NCI-H69 (cell line): ENCODE measurements around the gene SMARCE1.

ENCODE experiments used
- DNase-seq: peaks from one replicate; lab custom pipeline; 2025; lab: John Stamatoyannopoulos, UW

Gene SMARCE1

DNA sequence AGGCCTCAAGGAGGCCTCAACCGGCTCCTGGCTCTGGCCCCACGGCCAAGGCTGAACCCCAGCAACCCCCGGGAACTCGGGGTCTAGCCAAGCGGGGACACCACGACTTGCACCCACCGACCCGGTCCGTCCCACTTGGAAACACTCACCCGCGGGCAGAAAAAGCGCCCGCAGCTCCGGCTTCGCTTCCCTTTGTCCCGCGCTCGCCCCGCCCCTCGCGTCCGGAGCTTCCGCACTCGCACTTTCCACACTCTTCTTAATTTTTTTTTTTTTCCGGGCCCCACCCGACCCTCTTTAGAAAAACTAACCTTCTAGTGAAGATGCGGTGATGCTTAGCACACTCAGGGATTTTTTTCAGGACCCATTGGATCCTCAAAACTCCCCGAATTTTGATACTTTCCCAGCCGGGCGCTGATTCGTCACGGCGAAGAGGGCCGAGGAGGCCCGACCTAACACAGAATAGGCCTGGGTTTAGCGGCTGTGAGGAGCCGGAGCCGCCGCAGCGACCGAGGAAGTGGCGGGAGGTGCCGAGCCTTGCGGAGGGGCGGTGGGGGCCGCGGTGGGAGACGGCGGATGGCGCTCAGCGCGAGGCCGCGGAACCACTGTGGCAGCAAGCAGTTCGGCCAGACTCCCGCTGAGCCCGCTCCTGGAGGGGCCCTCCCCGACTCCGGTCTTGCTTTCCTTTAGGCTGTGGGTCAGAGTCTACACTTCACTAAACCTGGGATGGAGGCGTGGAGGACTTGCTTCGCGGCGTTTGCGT is at the start of gene SMARCE1:
Gene SMARCE1 (minus strand): TSS at position 195 of the 760 bp plus-strand sequence. CDS start 2,016 bp downstream, outside the sequence.
- DNase-seq: peak; percentile 93

DNA sequence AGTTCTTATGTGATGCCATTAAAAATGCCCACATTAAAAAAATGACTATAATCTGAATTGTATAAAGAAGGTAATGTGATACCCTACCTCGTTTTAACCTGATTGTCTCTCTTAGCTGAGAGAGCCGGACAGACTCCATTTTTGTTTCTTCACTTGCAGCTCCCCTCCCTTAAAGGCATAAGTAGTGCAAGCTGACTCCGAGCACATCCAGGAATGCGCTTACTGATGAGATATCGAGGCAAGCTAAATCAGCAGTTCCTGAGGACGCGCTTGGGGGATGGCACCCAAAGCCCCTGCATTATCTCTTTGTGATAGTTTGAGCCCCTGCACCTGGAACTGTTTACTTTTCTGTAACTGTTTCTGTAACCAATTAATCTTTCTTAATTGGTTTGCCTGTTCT is 49.7 kb upstream of the SMARCE1 start:
- peak; percentile 43 for DNase-seq

DNA sequence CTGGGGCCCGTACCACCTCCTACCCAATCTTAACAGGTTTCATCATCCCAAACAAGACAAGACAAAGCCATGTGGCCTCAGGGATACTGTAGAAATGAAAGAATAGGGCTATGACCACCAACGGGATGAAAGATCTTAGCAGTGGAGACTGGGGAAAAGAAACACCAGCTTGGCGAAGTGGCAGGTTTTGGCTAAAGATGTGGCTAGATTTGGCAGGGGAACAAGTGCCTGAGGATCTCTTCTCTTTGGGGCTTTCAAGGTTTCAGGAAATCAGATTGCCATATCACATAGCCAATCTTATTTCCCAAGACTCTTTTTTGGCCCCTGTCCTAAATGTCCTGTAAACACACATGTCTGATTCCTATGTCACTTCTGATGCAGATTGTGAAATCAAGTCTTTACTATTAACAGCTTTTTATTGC is 49.0 kb upstream of the SMARCE1 start:
- DNase-seq: no peak

GRCh38 chr17:40695874-40696472 is 48.4 kb upstream of the SMARCE1 start:
- no peak for DNase-seq

- DNase-seq: no peak
Measured at GRCh38 chr17:40694584-40694983, 47.0 kb upstream of the SMARCE1 start.

- DNase-seq: no peak
Measured at GRCh38 chr17:40687106-40687505, 39.5 kb upstream of the SMARCE1 start.

GRCh38 chr17:40686192-40686591 is 38.6 kb upstream of the SMARCE1 start:
- DNase-seq: peak; percentile 19

GRCh38 chr17:40680998-40681397 is 33.4 kb upstream of the SMARCE1 start:
- DNase-seq: no peak

DNA sequence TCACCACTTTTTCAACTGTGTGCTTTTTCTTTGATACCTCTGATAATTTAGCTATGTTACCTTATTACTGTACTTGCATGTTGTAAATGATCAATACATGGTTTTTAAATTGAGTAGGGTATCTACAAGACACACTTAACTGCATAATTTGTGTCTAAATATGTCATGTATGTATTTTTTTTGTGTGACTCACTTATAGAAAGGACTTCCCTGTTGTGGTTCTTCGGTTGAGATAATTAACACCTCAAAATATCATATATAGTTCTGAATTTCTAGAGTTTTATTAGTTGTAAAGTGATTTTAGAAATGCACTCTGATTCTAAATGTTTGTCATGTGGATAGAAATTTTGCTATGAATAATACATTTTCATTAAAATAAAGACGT is 31.9 kb upstream of the SMARCE1 start:
- no peak for DNase-seq

DNA sequence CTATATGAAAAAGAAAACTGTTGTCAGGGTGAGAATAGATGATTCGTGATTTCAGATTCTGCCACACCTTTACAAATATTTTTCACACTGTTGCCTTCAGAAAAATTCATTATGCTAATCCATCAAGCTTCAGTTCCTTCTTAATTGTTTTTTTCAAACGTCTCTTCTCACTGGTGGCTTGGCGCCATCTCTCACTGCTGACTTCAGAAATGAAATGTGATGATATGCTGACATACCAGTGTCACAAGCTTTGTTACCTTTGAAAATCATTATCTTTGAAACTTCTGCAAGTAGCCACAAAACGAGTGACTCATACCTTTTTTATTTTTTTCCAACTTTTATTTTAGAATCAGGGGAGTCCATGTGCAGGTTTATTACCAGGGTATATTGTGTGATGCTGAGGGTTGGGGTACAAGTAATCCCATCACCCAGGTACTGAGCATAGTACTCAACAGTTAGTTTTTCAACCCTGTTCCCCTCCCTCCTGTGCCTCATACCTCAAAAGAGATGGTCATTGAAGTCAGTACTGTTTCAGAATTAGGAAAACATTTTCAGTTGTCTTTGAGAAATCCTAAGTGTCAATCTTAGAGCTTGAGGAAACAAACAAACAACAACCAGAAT is 31.4 kb upstream of the SMARCE1 start:
- DNase-seq: no peak

DNA sequence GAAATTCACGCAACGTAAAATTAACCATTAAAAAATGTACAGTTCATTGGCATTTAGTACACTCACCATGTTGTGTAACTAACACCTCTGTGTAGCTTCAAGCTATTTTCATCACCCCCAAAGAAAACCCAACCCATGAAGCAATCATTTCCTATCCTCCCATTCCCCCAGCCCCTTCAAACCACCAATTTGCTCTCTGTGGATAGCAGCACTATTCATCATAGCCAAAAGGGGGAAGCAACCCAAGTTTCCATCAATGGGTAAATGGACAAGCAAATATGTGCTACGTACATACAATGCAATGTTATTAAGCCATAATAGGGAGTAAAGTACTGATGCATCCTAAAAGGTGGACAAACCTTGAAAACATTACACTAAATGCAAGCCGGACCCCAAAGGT is 28.3 kb upstream of the SMARCE1 start:
- DNase-seq: no peak

DNA sequence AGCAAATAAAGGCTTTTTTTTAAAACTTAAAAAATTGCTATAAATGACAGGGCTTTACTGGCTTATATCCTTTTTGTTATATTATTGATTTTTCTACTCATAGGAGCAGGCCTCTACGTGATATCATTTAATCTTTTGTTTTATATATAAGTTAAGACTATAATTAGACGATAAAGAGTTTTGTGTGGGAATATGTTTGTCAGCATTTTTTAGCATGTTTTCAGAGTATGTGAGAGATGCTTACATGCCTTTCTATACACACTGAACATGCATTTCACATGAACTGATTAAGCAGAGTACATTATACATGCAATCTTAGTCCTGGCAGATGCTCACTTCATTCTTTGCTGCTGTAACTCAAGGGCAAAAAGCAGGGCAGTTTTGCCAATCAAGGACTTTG is 25.0 kb upstream of the SMARCE1 start:
- DNase-seq: no peak

GRCh38 chr17:40671282-40671681 is 23.7 kb upstream of the SMARCE1 start:
- no peak for DNase-seq

DNA sequence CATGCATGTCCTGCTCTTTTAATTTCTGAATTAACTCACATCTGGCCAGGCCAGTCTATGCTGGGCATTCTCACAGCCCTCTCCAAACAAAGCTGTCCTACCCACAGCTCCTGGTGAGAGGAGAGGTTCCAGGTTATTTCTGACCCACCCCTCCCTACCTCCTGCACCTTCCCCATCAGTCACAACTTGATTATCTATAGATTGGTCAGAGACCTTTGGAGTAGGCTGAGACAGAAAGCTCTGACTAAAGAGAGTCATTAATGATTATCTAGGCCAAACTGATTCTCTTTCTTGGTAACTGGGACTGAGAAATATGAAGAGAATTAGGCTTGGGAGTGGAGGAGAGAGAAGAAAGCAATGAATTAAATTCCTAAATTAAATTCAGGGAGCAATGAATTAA is 18.7 kb upstream of the SMARCE1 start:
- DNase-seq: no peak

DNA sequence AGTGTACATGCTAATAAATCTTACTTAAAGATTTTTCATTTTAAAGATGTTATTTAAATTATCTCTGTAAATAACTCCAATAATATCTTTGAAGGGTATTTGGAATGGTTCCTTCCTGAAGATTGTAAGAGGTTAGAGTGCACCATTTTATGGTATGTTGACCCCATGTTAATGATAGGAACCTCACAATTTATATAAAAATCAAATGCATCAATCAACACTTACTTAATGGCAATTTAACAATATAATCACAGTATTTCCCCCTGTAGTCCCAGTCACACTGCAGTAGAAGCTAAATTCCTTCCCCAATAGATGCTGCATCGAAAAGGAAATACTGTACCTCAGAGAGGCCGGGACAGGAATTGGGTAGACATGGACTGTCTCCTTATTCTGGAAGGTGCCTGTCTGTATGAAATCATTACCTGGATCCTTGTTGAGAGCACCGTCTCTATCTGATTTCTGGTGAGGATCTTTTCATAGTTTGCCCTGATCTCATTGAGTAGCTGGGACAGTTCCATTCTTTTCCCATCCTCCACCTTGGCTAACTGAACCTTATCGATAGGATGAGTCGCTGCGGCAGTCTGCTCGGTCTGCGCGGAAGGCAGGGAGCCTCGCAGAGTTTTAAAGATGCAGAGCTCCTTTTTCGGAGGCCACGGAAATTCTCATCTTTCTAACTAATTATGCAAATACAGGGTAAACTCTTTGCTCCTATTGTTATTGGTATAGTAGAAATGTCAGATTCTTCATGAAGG is 17.1 kb upstream of the SMARCE1 start, which contains the start of gene KRT222:
Gene KRT222 (minus strand): TSS at position 596 of the 752 bp plus-strand sequence. CDS start 78 bp downstream, at position 518.
- peak; percentile 44 for DNase-seq

DNA sequence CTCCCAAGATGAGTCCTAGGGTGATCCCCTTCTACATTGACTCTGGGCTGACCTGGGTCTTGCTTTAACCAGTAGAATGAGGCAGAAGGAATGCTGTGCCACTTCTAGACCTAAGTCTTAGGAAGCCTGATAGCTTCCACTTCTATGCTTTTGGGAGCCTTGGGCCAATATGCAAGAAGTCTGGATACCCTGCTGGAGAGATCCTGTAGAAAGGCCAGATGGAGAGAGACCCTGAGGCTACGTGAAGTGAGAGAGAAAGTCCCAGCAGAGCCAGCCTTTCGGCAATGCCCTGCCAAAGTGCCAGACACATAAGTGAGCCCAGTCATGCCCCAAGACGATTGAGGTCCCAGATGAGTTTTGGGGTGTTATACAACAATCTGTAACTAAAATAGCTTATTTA is 15.6 kb upstream of the SMARCE1 start:
- no peak for DNase-seq

- no peak for DNase-seq
Measured at GRCh38 chr17:40659911-40660310, 12.3 kb upstream of the SMARCE1 start.

DNA sequence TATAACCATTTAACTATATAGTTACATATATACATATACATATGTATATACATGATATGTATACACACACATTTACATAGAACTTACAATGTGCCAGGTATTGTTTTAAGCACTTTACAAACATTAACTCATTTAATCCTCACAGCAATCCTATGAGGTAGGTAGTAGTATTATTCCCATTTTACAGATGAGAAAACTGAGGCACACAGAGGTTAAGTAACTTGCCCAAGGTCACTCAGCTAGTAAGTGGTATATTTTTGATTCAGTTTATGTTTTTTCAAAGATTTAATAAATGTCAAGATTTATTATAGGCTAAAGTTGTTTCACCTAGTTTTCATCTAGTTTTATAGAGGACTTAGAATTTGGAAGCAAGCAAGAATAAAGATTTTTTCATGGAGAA is 10.8 kb upstream of the SMARCE1 start:
- DNase-seq: no peak

- DNase-seq: no peak
Measured at GRCh38 chr17:40651939-40652338, 4.3 kb upstream of the SMARCE1 start.

DNA sequence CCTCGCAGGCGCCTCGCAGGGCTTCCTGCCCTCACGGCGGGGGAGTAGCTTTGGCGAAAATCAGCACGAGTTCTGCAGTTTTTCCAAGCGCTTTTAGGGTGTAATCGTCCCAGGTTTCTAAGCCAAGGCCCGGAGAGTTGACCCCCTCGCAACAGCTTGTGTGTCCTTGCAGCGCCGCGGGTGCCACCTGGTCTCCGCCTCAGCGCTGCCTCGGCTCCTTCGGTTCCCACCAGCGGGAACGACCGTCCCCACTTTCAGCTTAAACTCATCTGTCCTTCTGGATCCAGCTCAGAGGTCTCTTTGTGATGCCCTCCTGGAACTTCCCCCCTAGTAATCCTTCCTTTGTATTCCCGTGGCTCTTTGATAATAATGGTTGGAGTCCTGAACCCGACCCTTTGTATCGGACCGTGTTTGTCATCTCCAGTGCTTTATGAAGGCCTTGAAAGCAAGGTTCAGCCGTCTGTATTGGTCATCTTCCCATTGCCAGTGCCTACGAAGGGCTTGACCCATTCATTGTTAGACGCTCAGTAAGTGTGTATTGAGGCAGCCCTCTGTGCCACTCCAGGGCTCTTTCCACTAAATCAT is 858 bp upstream of the SMARCE1 start:
- peak; percentile 50 for DNase-seq

DNA sequence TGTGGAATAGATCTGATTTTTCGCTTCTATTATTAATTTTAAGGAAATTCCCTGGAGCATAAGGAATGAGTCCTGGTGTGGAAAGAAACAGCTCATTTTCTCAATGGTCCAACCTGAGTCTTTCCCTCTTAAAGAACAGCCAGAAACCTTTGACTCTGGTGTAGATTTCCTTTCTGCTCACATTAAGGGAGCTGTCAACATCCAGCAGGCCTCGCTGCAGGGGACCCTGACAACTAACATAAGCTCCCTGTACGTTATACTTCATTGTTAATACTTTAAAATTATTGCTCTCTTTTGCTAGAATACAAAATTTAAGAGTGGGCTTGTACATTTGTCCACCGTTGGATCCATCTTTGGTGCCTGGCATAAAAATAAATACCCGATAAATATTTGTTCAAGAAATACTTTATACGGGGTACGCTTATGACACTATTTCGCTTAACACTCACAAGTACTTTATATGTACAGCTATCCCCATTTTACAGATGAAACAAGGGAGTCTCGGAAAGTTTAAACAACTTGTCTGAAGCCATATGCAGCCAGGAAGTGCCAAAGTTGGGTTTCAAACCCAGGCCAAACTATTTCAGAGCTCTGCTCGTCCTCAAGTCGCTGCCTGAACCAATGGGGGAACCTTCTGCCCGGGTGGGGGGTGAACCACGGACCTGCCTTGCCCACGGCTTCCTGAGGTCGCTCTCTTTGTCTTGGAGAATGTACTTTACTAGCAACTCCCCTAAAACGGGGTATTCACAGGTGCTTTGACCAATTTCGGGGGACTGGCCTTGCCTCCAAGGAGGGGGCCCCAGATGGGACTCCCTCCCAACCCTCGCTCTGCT is 611 bp downstream of the SMARCE1 start:
- DNase-seq: peak; percentile 77
